ENCODE data around the gene ZDHHC22. TPM values are rescaled to one million over a fixed set of nuclear protein-coding genes. Genes with fewer than 3 reads are reported as not detected.

Gene ZDHHC22
- total RNA-seq, 1 donor from 2014 or later: 0.14 TPM

DNA sequence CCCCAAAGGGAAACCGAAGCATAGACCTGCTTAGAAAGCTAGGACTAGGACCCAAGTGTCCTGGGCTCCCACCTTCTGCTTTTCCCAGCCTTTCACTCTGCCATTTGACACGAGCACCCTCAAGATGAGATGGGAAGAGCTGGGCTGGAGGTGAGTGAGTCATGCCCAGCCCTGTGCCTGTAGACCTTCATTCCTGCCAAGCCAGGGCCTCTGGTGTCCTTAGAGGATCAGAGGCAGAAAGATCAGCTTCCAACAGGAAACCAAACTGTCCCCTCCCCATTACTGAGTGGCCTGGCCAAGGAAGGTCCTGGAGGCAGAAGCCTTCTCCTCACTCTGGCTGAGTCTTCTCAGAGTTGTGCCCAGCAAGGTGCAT is 43.5 kb upstream of the ZDHHC22 start:
- TF ChIP-seq, protein P1, sequence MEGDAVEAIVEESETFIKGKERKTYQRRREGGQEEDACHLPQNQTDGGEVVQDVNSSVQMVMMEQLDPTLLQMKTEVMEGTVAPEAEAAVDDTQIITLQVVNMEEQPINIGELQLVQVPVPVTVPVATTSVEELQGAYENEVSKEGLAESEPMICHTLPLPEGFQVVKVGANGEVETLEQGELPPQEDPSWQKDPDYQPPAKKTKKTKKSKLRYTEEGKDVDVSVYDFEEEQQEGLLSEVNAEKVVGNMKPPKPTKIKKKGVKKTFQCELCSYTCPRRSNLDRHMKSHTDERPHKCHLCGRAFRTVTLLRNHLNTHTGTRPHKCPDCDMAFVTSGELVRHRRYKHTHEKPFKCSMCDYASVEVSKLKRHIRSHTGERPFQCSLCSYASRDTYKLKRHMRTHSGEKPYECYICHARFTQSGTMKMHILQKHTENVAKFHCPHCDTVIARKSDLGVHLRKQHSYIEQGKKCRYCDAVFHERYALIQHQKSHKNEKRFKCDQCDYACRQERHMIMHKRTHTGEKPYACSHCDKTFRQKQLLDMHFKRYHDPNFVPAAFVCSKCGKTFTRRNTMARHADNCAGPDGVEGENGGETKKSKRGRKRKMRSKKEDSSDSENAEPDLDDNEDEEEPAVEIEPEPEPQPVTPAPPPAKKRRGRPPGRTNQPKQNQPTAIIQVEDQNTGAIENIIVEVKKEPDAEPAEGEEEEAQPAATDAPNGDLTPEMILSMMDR (IDR thresholded peaks at IDR 0.05; ENCODE audit: unreplicated experiment): no peak
- no peak overlapping the region for H3K4me3 Mint-ChIP-seq (ENCODE audit: low read depth)
- peaks cover 47% of the 10 kb centered on the region for H3K27me3 Mint-ChIP-seq
- no peaks in the 10 kb centered on the region for H3K36me3 Mint-ChIP-seq (ENCODE audit: insufficient read depth)
- no peaks in the 10 kb centered on the region for H3K9me3 Mint-ChIP-seq (ENCODE audit: low read depth)
- H3K27ac Mint-ChIP-seq: no peak overlapping the region
- no peak for DNase-seq (ENCODE audit: low spot score, unreplicated experiment)
- no peaks in the 10 kb centered on the region for H3K4me1 Mint-ChIP-seq (ENCODE audit: low read depth)

DNA sequence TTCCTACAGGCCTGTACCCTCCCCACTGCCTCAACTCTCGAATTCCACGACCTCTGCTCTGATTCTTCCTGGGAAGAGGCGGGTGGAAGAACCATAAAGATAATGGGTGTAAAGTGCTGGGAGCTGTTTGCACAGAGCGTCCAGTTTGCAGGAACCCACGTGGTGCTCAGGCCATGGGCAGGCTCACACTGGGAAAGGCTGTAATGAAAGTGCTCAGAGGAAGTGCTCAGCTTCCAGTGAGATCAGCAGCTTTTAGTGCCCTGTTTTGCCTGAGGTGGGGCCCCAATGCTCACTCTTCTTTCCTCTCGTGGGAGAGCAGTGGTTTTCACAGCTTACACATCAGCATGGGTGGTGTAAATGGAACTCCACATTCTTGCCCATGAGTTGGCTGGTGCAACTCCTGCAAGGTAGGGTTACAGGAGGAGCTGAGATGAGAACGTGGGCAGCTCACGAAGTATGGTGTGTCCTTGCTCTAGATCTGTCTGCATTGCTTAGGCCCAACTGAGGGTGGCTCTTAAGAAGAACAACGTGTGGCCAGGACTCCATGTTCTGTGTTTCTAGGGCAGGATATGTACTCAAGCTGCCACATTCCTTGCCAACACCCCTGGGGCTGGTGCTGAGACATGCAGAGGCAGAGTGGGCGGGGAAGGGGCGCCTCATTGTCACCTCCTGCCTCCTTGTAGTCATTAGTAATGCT is 43.0 kb upstream of the ZDHHC22 start:
- no peaks in the 10 kb centered on the region for H3K9me3 Mint-ChIP-seq (ENCODE audit: low read depth)
- no peaks in the 10 kb centered on the region for H3K36me3 Mint-ChIP-seq (ENCODE audit: insufficient read depth)
- H3K4me3 Mint-ChIP-seq (ENCODE audit: low read depth): no peak overlapping the region
- TF ChIP-seq, protein P1 (IDR thresholded peaks at IDR 0.05; ENCODE audit: unreplicated experiment): no peak
- H3K27ac Mint-ChIP-seq: no peak overlapping the region
- H3K27me3 Mint-ChIP-seq: peaks cover 49% of the 10 kb centered on the region
- no peak for DNase-seq (ENCODE audit: low spot score, unreplicated experiment)
- H3K4me1 Mint-ChIP-seq (ENCODE audit: low read depth): no peaks in the 10 kb centered on the region

DNA sequence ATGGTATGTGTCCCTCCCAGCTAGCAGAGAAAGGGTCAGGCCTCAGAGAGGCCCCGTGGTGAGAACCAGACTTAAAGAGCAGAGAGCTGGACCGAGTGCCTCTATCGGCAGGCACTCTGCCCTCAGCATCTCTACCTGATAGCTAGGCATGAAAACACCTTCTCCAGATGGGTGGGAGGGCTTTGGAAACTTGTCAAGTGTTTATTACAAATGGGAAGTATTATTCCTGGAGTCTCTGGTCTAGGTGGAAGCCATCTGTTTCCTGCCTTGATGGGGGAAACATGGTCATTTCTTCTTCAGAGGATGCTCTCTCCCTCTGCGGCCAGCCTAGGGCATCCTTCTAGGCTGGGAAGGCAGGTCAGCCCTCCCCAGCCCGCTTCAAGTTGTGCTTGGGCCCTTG is 42.3 kb upstream of the ZDHHC22 start:
- Mint-ChIP-seq H3K4me1 (ENCODE audit: low read depth) (no peaks in the 10 kb centered on the region), H3K9me3 (ENCODE audit: low read depth) (no peaks in the 10 kb centered on the region), H3K27ac (no peak overlapping the region), H3K4me3 (ENCODE audit: low read depth) (no peak overlapping the region), H3K27me3 (peaks cover 46% of the 10 kb centered on the region), H3K36me3 (ENCODE audit: insufficient read depth) (no peaks in the 10 kb centered on the region)
- TF ChIP-seq, protein P1 (IDR thresholded peaks at IDR 0.05; ENCODE audit: unreplicated experiment): no peak
- no peak for DNase-seq (ENCODE audit: low spot score, unreplicated experiment)

DNA sequence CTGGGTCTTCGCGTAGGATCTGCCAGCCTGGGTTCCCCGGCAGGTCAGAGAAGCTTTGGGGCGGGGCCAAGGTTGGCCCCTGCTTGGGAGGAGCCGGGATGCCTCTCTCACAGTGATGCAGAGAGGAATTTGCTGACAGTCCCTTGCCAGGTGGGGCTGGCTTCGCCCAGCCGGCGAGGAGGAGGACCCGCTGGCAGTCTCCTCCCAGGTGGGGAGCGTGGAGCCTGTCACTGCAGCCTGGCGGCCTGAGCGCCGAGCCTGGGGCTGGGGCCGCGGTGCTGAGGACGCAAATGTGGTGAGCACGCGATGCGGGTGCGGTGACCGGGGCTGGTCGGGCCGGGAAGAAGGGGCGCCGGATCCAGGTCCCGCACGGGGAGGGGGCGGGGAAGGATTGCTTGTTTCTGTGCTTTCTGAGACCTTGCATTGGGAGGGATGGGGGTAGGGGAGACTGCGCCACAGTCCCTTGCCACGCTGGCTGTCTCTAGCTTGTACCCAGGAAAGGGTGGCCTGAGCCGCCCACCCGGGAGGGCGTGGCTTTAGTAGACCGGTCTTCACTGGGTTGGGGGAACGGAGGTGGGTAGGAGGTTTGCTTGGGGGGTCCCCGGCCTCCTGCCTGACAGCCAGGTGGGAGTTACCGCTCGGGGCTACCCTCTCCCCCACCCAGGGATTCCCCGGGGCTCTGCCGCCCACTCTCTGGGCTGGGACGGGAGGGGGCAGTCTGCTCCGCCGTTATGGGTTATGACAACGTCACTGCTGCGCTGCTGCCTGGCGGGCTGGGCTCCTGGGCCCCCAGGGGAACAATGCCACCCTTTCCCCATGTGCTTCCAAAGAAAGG is 40.2 kb upstream of the ZDHHC22 start, which contains the start of gene TMEM63C:
Gene TMEM63C, plus strand, starts transcription at position 196 of the 835 bp plus-strand sequence. CDS start 37,016 bp downstream, outside the sequence.
- H3K27me3 Mint-ChIP-seq: peaks cover 47% of the 10 kb centered on the region
- H3K4me3 Mint-ChIP-seq (ENCODE audit: low read depth): peak within 1 kb of the TSS; percentile 60

More for the DNA sequence above, 40.2 kb upstream of the ZDHHC22 start, which contains the start of gene TMEM63C:
- Mint-ChIP-seq H3K9me3 (ENCODE audit: low read depth) (no peaks in the 10 kb centered on the region), H3K36me3 (ENCODE audit: insufficient read depth) (no peaks in the 10 kb centered on the region), H3K27ac (no peak within 1 kb of the TSS), H3K4me1 (ENCODE audit: low read depth) (no peaks in the 10 kb centered on the region)
- TF ChIP-seq, protein P1 (IDR thresholded peaks at IDR 0.05; ENCODE audit: unreplicated experiment): no peak
- DNase-seq (ENCODE audit: low spot score, unreplicated experiment): peak; percentile 38
